K562 (cell line): ENCODE results near the gene TM4SF18. TPM values are rescaled to one million over a fixed set of nuclear protein-coding genes. Genes with fewer than 3 reads are reported as not detected.

Source experiments
- CREB3 ChIP-seq: fragments of 450-650 bp; conservative IDR thresholded peaks from 2 replicates; pipeline ENCODE4 v1.6.1; 2016; ENCODE audit warnings: missing genetic modification characterization, low read depth, mild to moderate bottlenecking, missing compliant biosample characterization, moderate library complexity
- FUS ChIP-seq: fragments of 200-400 bp; formaldehyde crosslinking; optimal IDR thresholded peaks from 2 replicates; pipeline ENCODE3; 2017; ENCODE audit warnings: low read depth, low read length
- HOMEZ ChIP-seq: fragments of 250-450 bp; sonication (Bioruptor Pico); IDR thresholded peaks from 2 replicates; pipeline ENCODE4 v1.4.0; 2020; ENCODE audit warnings: mild to moderate bottlenecking, moderate library complexity
- REST ChIP-seq, 2 experiments: fragments of 450-650 bp; formaldehyde crosslinking in 1 of 2; IDR thresholded peaks; 2 replicates each; pipeline versions ENCODE4 v1.4.0 to v1.6.1; 2014 to 2020; ENCODE audit warnings: mild to moderate bottlenecking in 2 of 2, borderline replicate concordance in 1 of 2, low read depth in 1 of 2
- ZNF318 ChIP-seq, 2 experiments: fragments of 450-650 bp; IDR thresholded peaks; 2 replicates each; pipeline ENCODE4 v1.6.1; 2016; ENCODE audit warnings: mild to moderate bottlenecking in 2 of 2, borderline replicate concordance in 1 of 2, low read depth in 1 of 2, moderate library complexity in 1 of 2
- polyA plus RNA-seq, 8 experiments: library from polyadenylated mRNA; depleted of rRNA in 4 of 8; stranded (reverse) in 5 of 8; unstranded in 3 of 8; fragments of >200 nt; fragmentation: Nextera tagmentation in 2 of 8; fragmentation: Illumina TruSeq in 1 of 8; extraction: Ambion mirVana in 2 of 8; extraction: Trizol in 1 of 8; gene quantifications; 2 replicates each; pipeline versions ENCODE4 v1.2.1 to v1.2.3, GENCODE V29; 2011 to 2014; ENCODE audit warnings: inconsistent platforms in 1 of 8, missing spikeins in 1 of 8
- total RNA-seq, 7 experiments: library from RNA; depleted of rRNA in 6 of 7; stranded (reverse); fragments of >200 nt in 6 of 7; fragmentation: Illumina TruSeq in 2 of 7; extraction: Trizol in 2 of 7; gene quantifications; 2 replicates each; pipeline versions ENCODE4 v1.2.1 to v1.2.3, GENCODE V29; 2011 to 2021; ENCODE audit warnings: low replicate concordance in 1 of 7

The TM4SF18 gene
- total and polyA plus RNA-seq, 9 of the 15 experiments (the other 6 are each of a cell fraction or from before 2014, with no cell fraction given) = not detected

- no peak for TF ChIP-seq CREB3 (tag)
- TF ChIP-seq HOMEZ (CRISPR knock-in tag) = no peak
- TF ChIP-seq ZNF318 (IDR thresholded peaks at IDR 0.05; ENCODE audit: borderline replicate concordance in 1 of 2, low read depth in 1 of 2) = no peak
- TF ChIP-seq FUS = no peak
- TF ChIP-seq REST (IDR thresholded peaks at IDR 0.05; ENCODE audit: borderline replicate concordance) = no peak
- TF ChIP-seq REST (CRISPR knock-in tag; IDR thresholded peaks at IDR 0.05; ENCODE audit: low read depth) = no peak
These were observed 33.3 kb downstream of the TM4SF18 start (continued) for GRCh38 chr3:149299938-149300801.
